AML-193 (cell line): Measurements from ENCODE around the gene NABP1.
"Not testable (repeated sequence)": the region's sequence is repeated elsewhere in the genome, so short reads cannot be mapped to it uniquely, and the experiment has no call there.

Source experiments
- DNase-seq, 2 experiments: peaks; one replicate each; lab custom pipeline; 2025; lab: John Stamatoyannopoulos, UW

The NABP1 gene

GRCh38 chr2:191677646-191678436 lies at the start of gene NABP1:
NABP1 (plus strand) TSS chr2:191678136; CDS start chr2:191678615, 479 bp downstream.
- DNase-seq, result peak; percentile 95

- no peak for DNase-seq
Observed at GRCh38 chr2:191629001-191629453, 48.9 kb upstream of the NABP1 start.

- no peak for DNase-seq
Observed at GRCh38 chr2:191629976-191630712, 47.8 kb upstream of the NABP1 start.

GRCh38 chr2:191631754-191632153 lies 46.2 kb upstream of the NABP1 start:
- peak; percentile 40 to 75 for DNase-seq

- no peak for DNase-seq
Observed at GRCh38 chr2:191632426-191632825, 45.5 kb upstream of the NABP1 start.

GRCh38 chr2:191634791-191635190 lies 43.1 kb upstream of the NABP1 start:
- no peak for DNase-seq

GRCh38 chr2:191635333-191636234 lies 42.4 kb upstream of the NABP1 start:
- no peak for DNase-seq

- no peak for DNase-seq
Observed at GRCh38 chr2:191636235-191636543, 41.7 kb upstream of the NABP1 start.

- DNase-seq, result no peak
Observed at GRCh38 chr2:191636586-191636985, 41.4 kb upstream of the NABP1 start.

GRCh38 chr2:191637182-191638078 lies 40.5 kb upstream of the NABP1 start:
- DNase-seq, result no peak

- DNase-seq, result no peak
Observed at GRCh38 chr2:191638079-191638801, 39.7 kb upstream of the NABP1 start.

GRCh38 chr2:191638802-191639172 lies 39.1 kb upstream of the NABP1 start:
- no peak for DNase-seq

GRCh38 chr2:191641609-191642008 lies 36.3 kb upstream of the NABP1 start:
- no peak for DNase-seq

GRCh38 chr2:191642541-191642940 lies 35.4 kb upstream of the NABP1 start:
- no peak for DNase-seq

- no peak for DNase-seq
Observed at GRCh38 chr2:191643429-191643828, 34.5 kb upstream of the NABP1 start.

- DNase-seq, result not testable (repeated sequence)
Observed at GRCh38 chr2:191644613-191645012, 33.3 kb upstream of the NABP1 start.

- DNase-seq, result no peak
Observed at GRCh38 chr2:191645032-191645431, 32.9 kb upstream of the NABP1 start.

GRCh38 chr2:191645434-191646162 lies 32.3 kb upstream of the NABP1 start:
- peak; percentile 40 to 44 for DNase-seq

- DNase-seq, result no peak
Observed at GRCh38 chr2:191646163-191646902, 31.6 kb upstream of the NABP1 start.
